OCI-LY1 (cell line): ENCODE results near the gene HPSE2.

Experiments used
- EZH2 ChIP-seq: fragments of 200-600 bp; sonication (generic), shearing (Covaris generic); IDR thresholded peaks from 2 replicates; pipeline ENCODE4 v1.8.0; 2017; ENCODE audit warnings: borderline replicate concordance, mixed run types, mild to moderate bottlenecking, antibody characterized with exemption, low read length, moderate library complexity, mixed read lengths
- TF ChIP-seq, protein P1 (sequence below): fragments of 200-600 bp; sonication (generic), shearing (Covaris generic); IDR thresholded peaks from 2 replicates; pipeline ENCODE4 v1.5.1; 2017; ENCODE audit warnings: mild to moderate bottlenecking, antibody characterized with exemption, low read length, moderate library complexity, mixed read lengths

DNA sequence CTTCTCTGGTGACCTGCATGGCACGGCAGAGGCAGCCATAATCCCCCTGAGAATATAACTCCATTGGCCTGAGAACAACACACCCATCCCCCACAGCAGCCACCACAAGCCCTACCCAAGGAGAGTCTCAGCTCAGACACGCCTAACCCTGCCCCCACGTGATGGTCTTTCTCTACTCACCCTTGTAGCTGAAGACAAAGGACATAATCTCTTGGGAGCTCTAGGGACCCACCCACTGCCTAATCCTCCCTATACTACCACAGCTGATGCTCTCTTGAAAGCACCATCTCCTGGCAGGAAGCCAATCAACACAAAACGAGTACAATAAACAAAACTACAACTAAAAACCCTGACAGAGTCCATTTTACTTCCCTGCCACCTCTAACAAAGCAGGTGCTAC is 30.7 kb upstream of the HPSE2 start:
- TF ChIP-seq, protein P1, sequence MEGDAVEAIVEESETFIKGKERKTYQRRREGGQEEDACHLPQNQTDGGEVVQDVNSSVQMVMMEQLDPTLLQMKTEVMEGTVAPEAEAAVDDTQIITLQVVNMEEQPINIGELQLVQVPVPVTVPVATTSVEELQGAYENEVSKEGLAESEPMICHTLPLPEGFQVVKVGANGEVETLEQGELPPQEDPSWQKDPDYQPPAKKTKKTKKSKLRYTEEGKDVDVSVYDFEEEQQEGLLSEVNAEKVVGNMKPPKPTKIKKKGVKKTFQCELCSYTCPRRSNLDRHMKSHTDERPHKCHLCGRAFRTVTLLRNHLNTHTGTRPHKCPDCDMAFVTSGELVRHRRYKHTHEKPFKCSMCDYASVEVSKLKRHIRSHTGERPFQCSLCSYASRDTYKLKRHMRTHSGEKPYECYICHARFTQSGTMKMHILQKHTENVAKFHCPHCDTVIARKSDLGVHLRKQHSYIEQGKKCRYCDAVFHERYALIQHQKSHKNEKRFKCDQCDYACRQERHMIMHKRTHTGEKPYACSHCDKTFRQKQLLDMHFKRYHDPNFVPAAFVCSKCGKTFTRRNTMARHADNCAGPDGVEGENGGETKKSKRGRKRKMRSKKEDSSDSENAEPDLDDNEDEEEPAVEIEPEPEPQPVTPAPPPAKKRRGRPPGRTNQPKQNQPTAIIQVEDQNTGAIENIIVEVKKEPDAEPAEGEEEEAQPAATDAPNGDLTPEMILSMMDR = no peak
- no peak for TF ChIP-seq EZH2
